ENCODE measurements around the gene STK25.

STK25 gene

DNA sequence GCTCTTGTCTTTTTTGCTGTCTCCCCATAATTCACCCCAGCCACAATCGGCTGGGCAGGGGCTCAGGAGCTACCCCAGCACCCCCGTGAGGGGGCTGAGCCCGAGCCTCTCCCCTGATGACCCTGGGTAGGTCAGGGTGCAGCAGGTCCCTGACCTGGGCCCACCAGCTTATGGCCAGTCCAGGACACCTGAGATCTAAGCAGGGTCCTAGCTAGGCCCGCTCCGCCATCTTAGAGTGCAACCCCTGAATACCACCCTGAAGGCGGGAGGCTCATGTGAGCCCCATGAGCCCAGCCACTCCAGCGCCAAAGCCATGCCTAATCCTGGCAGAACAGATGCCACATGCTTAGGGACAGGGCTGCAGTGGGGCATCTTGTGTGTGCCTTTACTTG, 16.2 kb downstream of the STK25 start:
- no peak for DNase-seq

GRCh38 chr2:241491549-241492173, 16.7 kb downstream of the STK25 start:
- DNase-seq: no peak

GRCh38 chr2:241490825-241491506, 17.4 kb downstream of the STK25 start:
- DNase-seq: no peak

- DNase-seq: no peak
Measured at GRCh38 chr2:241489733-241490680, 18.4 kb downstream of the STK25 start.

- DNase-seq: no peak
Measured at GRCh38 chr2:241489088-241489487, 19.3 kb downstream of the STK25 start.

DNA sequence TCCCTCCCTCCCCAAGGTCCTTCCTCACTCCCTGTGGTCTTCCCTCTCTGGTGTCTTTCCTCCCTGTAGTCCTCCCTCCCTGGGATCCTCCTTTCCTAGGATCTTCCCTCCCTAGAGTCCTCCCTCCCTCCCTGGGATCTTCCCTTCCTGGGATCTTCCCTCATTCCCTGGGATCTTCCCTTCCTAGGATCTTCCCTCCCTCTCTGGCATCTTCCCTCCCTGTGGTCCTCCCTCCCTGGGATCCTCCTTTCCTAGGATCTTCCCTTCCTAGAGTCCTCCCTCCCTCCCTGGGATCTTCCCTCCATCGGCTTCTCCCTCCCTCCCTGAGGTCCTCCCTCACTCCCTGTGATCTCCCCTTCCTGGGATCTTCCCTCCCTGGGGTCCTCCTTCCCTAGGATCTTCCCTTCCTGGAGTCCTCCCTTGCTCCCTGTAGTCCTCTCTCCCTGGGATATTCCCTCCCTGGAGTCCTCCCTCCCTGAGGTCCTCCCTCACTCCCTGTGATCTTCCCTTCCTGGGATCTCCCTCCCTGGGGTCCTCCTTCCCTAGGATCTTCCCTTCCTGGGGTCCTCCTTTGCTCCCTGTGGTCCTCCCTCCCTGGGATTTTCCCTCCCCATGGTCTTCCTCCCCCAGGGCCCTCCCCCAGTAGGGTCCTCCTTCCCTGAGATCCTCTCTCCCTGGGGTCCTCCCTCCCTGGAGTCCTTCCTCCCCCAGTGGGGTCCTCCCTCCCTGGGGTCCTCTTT, 23.0 kb downstream of the STK25 start:
- DNase-seq: no peak

DNA sequence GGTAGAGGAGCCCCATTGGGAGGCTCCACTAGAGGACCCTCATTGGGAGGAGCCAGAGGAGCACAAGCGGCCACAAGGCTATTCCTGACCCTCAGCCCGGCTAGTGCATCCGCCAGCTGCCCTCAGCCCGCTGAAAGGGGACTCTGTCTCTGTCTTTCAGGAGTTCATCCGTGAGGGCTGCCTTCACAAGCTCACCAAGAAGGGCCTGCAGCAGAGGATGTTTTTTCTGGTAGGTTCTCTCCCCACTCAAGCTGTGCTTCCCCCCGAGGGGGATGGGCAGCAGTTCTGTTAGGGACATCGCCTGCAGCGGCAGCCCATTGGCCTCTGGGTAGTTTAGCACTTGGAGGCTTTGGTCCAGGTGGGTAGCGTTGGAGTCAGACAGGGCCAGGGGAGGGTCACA, 25.1 kb downstream of the STK25 start:
- no peak for DNase-seq

- DNase-seq: no peak
Measured at GRCh38 chr2:241482126-241482955, 26.0 kb downstream of the STK25 start.

DNA sequence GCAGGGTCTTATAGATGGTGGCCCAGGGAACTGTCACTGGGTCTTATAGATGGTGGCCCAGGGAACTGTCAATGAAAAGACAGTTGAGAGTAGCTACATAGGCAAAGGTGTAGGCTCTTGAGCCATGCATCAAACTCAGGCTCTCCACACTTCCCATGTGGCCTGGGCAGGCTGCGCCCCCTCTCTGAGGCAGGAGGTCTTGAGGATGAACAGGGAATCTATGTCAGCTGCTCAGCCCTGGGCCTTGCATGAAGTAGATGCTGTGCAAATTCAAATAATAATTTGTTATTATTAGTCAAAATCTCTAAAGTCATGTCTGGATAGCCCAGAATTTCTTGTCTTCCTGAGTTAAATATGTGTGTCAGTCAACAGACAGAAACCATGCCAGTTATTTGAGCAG, 26.7 kb downstream of the STK25 start:
- DNase-seq: no peak

DNA sequence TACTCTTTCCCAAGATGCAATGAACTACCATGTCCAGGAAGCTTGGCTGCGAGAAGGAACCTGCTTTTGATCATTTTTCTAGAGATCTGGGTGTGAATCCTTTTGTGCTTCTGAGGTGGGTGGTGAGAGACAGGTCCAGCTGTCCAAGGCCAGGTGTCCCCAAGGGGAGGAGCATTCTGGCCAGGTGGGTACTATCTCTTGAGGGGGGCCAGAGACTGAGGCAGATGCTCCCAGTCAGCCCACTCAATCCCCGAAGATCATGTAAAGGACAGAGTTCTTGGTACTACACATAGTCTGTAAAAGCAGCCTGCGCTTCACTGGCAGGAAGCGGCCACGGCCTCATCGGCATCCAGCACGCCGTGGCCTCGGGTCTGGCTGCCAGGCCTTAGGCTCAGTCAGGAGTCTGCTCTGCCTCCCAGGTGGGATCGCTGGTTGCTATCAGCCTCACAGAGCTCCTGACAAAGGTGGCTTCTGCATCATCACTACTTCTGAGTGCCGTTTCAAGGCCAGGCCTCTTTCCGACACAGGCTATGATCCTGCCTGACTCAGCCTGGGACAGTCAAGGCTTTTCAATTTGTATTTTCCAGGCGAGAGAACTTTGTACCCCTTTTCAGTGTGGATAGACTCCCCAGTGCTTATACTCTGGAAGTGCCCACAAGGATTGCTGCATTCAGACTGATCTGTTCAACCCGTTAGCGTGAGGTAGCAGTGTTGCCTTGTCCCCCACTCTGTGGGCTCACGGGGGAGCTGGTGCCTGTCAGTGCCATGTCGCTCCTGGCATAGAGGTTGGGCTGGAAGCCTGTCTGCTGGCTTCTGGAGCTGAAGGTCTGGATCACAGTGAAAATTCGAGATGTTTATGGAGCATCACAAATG, 29.1 kb downstream of the STK25 start:
- no peak for DNase-seq

DNA sequence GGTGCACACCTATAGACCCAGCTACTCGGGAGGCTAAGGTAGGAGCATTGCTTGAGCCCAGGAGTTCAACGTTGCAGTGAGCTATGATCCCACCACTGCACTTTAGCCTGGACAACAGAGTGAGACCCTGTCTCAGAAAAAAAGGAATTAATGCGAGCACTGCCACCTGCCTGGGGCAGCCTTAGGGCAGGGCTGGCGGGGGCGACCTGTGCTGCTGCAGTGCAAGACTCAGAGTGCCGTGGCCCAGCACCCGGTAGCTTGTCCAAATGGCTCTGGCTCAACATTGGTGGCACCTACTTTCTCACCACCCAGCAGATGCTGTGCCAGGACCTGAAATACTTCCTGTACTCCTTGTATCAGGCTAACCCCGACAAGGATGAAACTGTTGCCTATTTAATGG, 30.2 kb downstream of the STK25 start:
- no peak for DNase-seq

DNA sequence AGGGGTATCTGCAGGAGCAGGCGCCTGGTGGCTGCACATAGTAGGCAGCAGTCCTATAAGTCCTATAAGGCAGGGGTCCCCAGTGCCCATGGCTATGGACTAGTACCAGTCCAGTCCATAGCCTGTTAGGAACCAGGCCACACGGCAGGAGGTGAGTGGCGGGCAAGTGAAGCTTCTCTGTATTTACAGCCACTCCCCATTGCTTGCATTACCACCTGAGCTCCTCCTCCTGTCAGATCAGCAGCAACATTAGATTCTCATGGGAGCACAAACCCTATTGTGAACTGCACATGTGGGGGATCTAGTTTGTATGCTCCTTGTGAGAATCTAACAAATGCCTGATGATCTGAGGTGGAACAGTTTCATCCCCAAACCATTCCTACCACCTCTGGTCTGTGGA, 33.1 kb downstream of the STK25 start:
- no peak for DNase-seq

DNA sequence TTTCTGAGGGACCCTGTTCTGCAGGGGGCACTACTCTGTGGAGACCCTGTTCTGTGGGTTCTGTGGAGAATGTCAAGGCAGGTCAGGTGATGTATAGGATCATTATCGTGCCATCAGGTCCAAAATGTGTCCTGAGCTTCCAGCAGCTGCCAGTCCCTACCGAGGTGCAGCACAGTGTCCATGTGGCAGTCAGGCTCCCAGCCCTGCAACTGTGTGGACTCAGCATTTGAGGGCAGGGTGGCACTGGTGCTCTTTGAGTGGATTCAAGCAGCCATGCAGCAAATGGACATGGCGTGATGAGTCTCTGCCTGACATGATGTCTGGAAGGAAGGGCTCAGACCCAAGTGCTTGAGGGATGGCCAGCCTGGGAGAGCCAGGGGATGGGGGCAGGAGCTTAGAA, 35.0 kb downstream of the STK25 start:
- DNase-seq: no peak

DNA sequence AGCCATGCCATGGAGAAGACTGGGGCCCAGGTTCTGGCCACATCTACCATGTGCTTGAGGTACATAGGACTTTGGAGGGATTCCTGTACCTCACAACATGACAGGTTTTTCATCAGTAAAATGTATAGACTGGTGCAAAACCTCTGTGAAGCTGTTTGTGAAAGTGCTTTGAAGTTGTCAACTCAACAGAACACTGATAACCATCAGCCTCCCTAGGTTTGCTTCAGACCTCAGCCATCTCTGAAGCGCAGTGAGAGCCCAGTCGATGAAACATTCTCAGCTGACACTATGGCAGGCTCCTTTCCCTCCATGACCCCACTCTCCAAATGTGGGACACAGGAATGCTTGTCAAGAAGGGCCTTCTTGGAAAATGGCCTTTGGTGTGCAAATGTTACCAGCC, 38.6 kb downstream of the STK25 start:
- no peak for DNase-seq

- no peak for DNase-seq
Measured at GRCh38 chr2:241468476-241468781, 40.0 kb downstream of the STK25 start.

- no peak for DNase-seq
Measured at GRCh38 chr2:241467777-241468475, 40.5 kb downstream of the STK25 start.

- no peak for DNase-seq
Measured at GRCh38 chr2:241466230-241466629, 42.2 kb downstream of the STK25 start.

GRCh38 chr2:241465543-241465942, 42.8 kb downstream of the STK25 start:
- no peak for DNase-seq

DNA sequence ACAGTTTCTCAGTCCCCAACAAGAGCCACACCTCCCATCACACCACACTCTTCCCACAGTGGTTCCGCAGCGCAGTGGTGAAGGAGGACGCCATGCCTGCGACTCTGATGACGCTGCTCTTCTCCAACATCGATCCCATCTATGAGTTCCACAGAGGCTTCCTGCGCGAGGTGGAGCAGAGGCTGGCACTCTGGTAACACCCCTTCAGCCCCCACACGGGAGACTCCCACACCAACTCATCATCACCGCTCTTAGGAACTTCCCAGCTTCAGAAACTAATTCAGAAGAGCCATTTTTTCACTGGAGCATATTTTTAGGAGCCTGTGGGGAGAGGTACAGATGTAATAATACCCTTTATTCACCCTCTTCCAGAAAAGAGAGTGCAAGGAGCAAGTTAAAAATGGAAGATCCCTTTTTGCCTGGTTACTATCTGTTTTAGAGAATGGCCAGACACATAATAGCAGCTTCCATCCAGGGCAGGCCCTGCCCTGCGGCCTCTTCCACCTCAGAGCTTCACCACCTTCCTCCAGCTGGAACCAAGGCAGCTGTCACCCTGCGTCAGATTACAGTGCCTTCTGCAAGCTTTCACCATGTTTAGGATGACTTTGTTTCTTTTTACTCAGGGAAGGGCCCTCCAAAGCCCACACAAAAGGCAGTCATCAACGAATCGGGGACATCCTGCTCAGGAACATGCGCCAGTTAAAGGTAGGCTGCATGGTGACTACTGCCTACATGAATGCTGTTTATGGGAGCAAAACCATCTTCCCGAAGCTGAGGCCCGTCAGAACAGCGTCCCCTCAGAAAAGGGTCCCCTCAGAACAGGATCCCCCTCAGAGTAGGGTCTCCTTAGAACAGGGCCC, 44.9 kb downstream of the STK25 start:
- no peak for DNase-seq
